Smooth muscle cell (in vitro differentiated cells): ENCODE data around the gene CREBRF. TPM values are rescaled to one million over a fixed set of nuclear protein-coding genes. Genes with fewer than 3 reads are reported as not detected.

ENCODE experiments used
- DNase-seq: peaks from one replicate; lab custom pipeline; 2025; ENCODE audit not compliant: unreplicated experiment; lab: John Stamatoyannopoulos, UW
- H2AFZ ChIP-seq: fragments of 200-600 bp; sonication (generic); 2 replicates; pipeline ENCODE4 v1.6.0; 2016; ENCODE audit warnings: antibody characterized with exemption, low read depth, mild to moderate bottlenecking
- H3F3A ChIP-seq: fragments of 200-600 bp; sonication (generic); 2 replicates; pipeline ENCODE4 v1.6.0; 2017; ENCODE audit warnings: antibody characterized with exemption, low read depth
- H3K27ac ChIP-seq: fragments of 200-600 bp; sonication (generic); 2 replicates; pipeline ENCODE4 v1.5.1; 2016; ENCODE audit warnings: low read depth, mild to moderate bottlenecking
- H3K27me3 ChIP-seq: fragments of 200-600 bp; sonication (generic); 2 replicates; pipeline ENCODE4 v1.6.1; 2016; ENCODE audit warnings: low read depth, mild to moderate bottlenecking
- H3K36me3 ChIP-seq: fragments of 200-600 bp; sonication (generic); 2 replicates; pipeline ENCODE4 v1.5.1; 2016; ENCODE audit warnings: low read depth
- H3K4me1 ChIP-seq: fragments of 200-600 bp; sonication (generic); 2 replicates; pipeline ENCODE4 v1.5.1; 2016; ENCODE audit warnings: low read depth
- H3K4me2 ChIP-seq: fragments of 200-600 bp; sonication (generic); 2 replicates; pipeline ENCODE4 v1.6.0; 2016; ENCODE audit warnings: mild to moderate bottlenecking
- H3K4me3 ChIP-seq: fragments of 200-600 bp; sonication (generic); 2 replicates; pipeline ENCODE4 v1.5.1; 2016; ENCODE audit warnings: mild to moderate bottlenecking
- H3K79me2 ChIP-seq: fragments of 200-600 bp; sonication (generic); 2 replicates; pipeline ENCODE4 v1.6.0; 2016; ENCODE audit warnings: low read depth, mild to moderate bottlenecking
- H3K9ac ChIP-seq: fragments of 200-600 bp; sonication (generic); 2 replicates; pipeline ENCODE4 v1.6.0; 2016; ENCODE audit warnings: low read depth
- H3K9me3 ChIP-seq: fragments of 200-600 bp; sonication (generic); replicated peaks from 2 replicates; pipeline ENCODE4 v1.5.1; 2016; ENCODE audit warnings: low read depth
- H4K20me1 ChIP-seq: fragments of 200-600 bp; sonication (generic); 2 replicates; pipeline ENCODE4 v1.6.0; 2016; ENCODE audit warnings: low read depth
- WGBS: methylation state at CpG from one replicate; pipeline ENCODE4 v1.1.7; 2016; ENCODE audit warnings: low lambda C conversion rate; 5-methylcytosine and 5-hydroxymethylcytosine counted together
- polyA plus RNA-seq: library from polyadenylated mRNA; unstranded; fragments of >200 nt; fragmentation: Nextera tagmentation; extraction: Ambion mirVana; gene quantifications from 2 replicates; pipeline ENCODE4 v1.2.1, GENCODE V29; 2016
- total RNA-seq: library from RNA; depleted of rRNA; stranded (reverse); fragments of >200 nt; gene quantifications from 2 replicates; pipeline ENCODE4 v1.2.3, GENCODE V29; 2014
- TF ChIP-seq, protein P1 (sequence below): fragments of 200-600 bp; sonication (generic); IDR thresholded peaks from 2 replicates; pipeline ENCODE4 v1.5.1; 2017; ENCODE audit warnings: borderline replicate concordance, mild to moderate bottlenecking, antibody characterized with exemption; ENCODE audit not compliant: insufficient read depth, poor library complexity, severe bottlenecking

Gene CREBRF
- total and polyA plus RNA-seq, 2 experiments from 2014 or later = 6.9 to 11.3 TPM

DNA sequence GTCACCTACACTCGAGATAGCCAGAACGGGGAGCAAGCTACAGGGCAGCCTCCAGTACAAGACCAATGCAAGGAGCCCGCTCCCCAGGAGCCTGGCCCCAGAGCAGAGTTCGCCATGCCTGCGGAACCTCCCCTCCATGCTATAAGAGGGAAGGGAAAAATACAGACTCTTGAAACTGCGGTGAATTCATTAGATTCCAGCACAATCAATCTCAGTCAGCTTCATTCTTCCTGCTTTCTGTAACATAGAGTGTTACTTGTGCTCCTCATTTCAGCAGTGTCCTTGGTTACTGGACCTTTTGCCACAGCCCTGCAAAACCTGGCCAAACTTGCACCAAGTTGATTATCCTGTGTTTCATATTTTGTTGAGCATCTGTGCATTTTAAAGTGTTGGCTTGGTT lies 22.2 kb upstream of the CREBRF start:
- Histone ChIP-seq H3K4me3 (no peak overlapping the region), H3K9me3 (no peaks in the 10 kb centered on the region), H3K4me1 (no peaks in the 10 kb centered on the region), H3K9ac (no peak overlapping the region), H3K27me3 (no peaks in the 10 kb centered on the region), H3K27ac (no peak overlapping the region), H3K4me2 (no peak overlapping the region), H4K20me1 (peaks cover 53% of the 10 kb centered on the region), H3F3A (peaks cover 3% of the 10 kb centered on the region), H3K36me3 (no peaks in the 10 kb centered on the region), H3K79me2 (peaks cover 22% of the 10 kb centered on the region), H2AFZ (no peak overlapping the region)
- WGBS = 96% methylated on average over 6 of the region's 6 CpGs
- DNase-seq = no peak
- TF ChIP-seq, protein P1, sequence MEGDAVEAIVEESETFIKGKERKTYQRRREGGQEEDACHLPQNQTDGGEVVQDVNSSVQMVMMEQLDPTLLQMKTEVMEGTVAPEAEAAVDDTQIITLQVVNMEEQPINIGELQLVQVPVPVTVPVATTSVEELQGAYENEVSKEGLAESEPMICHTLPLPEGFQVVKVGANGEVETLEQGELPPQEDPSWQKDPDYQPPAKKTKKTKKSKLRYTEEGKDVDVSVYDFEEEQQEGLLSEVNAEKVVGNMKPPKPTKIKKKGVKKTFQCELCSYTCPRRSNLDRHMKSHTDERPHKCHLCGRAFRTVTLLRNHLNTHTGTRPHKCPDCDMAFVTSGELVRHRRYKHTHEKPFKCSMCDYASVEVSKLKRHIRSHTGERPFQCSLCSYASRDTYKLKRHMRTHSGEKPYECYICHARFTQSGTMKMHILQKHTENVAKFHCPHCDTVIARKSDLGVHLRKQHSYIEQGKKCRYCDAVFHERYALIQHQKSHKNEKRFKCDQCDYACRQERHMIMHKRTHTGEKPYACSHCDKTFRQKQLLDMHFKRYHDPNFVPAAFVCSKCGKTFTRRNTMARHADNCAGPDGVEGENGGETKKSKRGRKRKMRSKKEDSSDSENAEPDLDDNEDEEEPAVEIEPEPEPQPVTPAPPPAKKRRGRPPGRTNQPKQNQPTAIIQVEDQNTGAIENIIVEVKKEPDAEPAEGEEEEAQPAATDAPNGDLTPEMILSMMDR = no peak

DNA sequence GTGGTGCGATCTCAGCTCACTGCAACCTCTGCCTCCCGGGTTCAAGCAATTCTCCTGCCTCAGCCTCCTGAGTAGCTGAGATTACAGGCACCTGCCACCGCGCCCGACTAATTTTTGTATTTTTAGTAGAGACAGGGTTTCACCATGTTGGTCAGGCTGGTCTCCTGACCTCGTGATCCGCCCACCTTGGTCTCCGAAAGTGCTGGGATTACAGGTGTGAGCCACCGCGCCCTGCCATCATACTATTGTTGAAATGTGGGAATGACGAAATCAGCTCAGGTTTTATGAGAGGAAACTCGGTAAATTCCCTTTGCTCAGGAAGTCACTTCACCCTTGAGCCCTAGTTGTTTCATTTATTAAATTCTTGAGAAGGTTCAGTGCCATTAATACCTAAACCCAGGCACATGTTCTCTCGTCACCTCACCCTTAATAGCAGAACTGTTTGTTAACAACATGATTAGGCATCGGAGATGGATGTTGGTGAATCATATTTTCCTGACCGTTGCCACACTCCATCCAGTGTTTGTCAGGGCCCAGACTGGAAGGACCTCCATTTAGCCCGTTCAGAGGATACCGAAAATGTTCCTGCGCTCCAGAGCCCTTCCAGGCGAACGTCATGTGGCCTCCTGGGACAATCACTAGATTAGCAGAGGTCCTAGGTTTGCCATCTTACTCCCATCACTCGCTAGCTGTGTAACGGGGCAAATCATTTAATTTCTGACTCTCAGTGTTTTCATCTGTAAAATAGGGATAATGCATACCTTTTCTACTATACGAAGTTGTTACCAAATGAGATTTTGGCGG lies 20.0 kb upstream of the CREBRF start:
- DNase-seq = no peak
- no peak overlapping the region for H3K4me3 ChIP-seq
- no peaks in the 10 kb centered on the region for H3K9me3 ChIP-seq
- WGBS = 97% methylated on average over 24 of the region's 24 CpGs
- no peaks in the 10 kb centered on the region for H3K4me1 ChIP-seq
- H3K27ac ChIP-seq = no peak overlapping the region
- no peak overlapping the region for H3K9ac ChIP-seq
- no peaks in the 10 kb centered on the region for H3K27me3 ChIP-seq
- TF ChIP-seq, protein P1 = no peak
- H4K20me1 ChIP-seq = peaks cover 33% of the 10 kb centered on the region
- H3F3A ChIP-seq = no peaks in the 10 kb centered on the region
- H3K36me3 ChIP-seq = no peaks in the 10 kb centered on the region
- no peak overlapping the region for H3K4me2 ChIP-seq
- peaks cover 9% of the 10 kb centered on the region for H3K79me2 ChIP-seq
- H2AFZ ChIP-seq = no peak overlapping the region

DNA sequence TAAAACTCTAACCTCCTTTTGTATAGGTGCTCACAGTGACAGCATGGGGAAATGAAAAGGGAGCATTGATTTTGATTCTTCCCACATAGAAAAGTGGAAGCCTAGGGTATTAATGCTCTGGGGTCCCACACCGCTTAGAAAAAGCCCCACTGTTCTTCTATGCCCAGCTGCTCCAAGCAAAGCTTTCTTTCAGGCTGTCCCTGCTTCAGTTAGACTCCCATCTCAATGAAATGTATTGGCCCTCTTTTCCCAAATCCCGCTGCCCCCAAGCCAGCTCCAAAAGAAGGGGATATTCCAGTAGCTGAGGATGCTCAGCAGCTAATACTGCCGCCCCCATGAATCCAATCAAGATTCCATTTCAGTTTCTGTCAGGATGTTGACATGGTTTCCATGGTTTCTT lies 17.0 kb upstream of the CREBRF start:
- no peaks in the 10 kb centered on the region for H3K27me3 ChIP-seq
- no peak for DNase-seq
- whole genome bisulfite sequencing = 93% methylated on average over 3 of the region's 3 CpGs
- H2AFZ ChIP-seq = no peak overlapping the region
- H3K4me3 ChIP-seq = no peak overlapping the region
- H3K4me1 ChIP-seq = no peaks in the 10 kb centered on the region
- H3K36me3 ChIP-seq = no peaks in the 10 kb centered on the region
- no peak overlapping the region for H3K4me2 ChIP-seq
- H3K27ac ChIP-seq = no peak overlapping the region
- no peak overlapping the region for H3K9ac ChIP-seq
- H3F3A ChIP-seq = no peaks in the 10 kb centered on the region
- TF ChIP-seq, protein P1 = no peak
- H3K79me2 ChIP-seq = no peaks in the 10 kb centered on the region
- no peaks in the 10 kb centered on the region for H3K9me3 ChIP-seq
- H4K20me1 ChIP-seq = peaks cover 4% of the 10 kb centered on the region

DNA sequence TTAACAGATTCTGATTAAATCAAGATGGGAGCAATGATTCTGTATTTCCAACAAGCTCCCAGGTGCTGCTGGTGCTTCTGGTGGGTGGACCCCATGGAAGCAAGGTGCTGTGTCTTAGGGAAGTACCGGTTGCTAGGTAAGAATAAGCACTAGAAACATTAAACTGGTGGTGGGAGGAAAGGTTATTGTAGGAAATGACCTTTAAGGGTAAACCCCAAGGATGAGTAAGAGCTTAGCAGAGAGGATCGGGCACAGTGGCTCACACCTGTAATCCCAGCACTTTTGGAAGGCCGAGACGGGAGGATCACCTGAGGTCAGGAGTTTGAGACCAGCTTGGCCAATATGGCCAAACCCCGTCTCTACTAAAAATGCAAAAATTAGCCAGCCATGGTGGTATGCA lies 16.2 kb upstream of the CREBRF start:
- WGBS = 97% methylated on average over 5 of the region's 5 CpGs
- Histone ChIP-seq H3K9ac (no peak overlapping the region), H3K4me2 (no peak overlapping the region), H3F3A (no peaks in the 10 kb centered on the region), H3K27ac (no peak overlapping the region), H2AFZ (no peak overlapping the region), H3K36me3 (no peaks in the 10 kb centered on the region), H3K4me1 (no peaks in the 10 kb centered on the region), H3K27me3 (no peaks in the 10 kb centered on the region), H3K9me3 (no peaks in the 10 kb centered on the region), H3K4me3 (no peak overlapping the region), H3K79me2 (no peaks in the 10 kb centered on the region), H4K20me1 (no peaks in the 10 kb centered on the region)
- TF ChIP-seq, protein P1 = no peak
- DNase-seq = no peak
